Activated CD8-positive, alpha-beta memory T cell treated with anti-CD3 and anti-CD28 coated beads for 4 hours (primary cell): ENCODE results near the gene ZFAND3.

Experiments
- DNase-seq, 2 donors: peaks; one replicate each; pipeline ENCODE4 v3.0.0-alpha.2; 2020; ENCODE audit warnings: low read depth in 2 of 2

ZFAND3 gene

DNA sequence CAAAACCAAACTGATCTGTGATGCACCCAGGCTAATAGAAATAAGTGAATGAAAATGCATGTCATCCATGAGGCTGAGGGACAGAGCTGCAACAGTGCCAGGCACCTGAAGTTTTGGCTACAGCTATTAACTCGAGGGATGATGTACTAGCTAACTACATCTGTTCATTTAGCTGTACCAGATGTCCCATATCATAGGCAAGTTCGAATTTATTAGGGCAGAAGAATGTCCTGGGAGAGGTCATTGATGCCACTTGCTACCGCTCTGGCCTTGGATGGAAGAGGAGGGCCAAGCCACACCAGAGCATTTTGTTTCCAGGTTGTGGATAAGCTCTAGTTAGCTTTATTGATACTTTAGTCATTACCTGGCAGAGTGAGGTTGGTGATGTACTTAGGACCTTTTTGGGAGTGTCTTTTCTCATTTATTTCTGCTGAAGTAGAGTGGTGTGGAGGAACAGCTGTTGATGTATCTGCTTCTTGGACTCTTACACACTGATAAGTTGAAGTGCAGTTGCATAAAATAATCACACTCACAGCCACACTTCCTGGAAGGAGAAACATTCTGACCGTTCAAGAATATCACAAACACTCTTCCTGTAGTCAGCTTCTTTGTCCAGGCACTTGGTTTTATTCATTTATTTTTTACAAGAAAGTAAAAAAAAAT is 8.2 kb downstream of the ZFAND3 start:
- no peak for DNase-seq

GRCh38 chr6:37830225-37830624 is 10.7 kb downstream of the ZFAND3 start:
- DNase-seq, result no peak

- DNase-seq, result no peak
These were observed 11.9 kb downstream of the ZFAND3 start for GRCh38 chr6:37831457-37831856.

DNA sequence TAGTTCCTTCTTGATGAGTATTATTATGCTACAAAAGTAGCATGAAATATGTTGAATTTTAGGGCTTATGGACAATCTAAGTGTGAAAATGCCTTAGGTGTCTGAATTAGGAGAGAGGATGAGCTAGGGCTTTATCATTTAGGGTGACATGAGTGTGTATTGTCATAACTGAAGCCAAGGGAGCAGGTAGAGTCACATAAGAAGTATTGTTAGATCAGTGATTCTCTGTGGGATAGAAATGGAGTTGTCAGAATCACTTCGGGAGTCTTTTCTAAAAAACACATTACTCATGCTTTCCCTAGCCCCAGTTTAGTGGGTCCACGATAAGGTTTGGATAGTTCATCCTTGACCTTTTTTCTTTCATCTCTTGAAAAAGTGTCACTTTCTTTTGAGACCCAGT is 16.4 kb downstream of the ZFAND3 start:
- no peak for DNase-seq

DNA sequence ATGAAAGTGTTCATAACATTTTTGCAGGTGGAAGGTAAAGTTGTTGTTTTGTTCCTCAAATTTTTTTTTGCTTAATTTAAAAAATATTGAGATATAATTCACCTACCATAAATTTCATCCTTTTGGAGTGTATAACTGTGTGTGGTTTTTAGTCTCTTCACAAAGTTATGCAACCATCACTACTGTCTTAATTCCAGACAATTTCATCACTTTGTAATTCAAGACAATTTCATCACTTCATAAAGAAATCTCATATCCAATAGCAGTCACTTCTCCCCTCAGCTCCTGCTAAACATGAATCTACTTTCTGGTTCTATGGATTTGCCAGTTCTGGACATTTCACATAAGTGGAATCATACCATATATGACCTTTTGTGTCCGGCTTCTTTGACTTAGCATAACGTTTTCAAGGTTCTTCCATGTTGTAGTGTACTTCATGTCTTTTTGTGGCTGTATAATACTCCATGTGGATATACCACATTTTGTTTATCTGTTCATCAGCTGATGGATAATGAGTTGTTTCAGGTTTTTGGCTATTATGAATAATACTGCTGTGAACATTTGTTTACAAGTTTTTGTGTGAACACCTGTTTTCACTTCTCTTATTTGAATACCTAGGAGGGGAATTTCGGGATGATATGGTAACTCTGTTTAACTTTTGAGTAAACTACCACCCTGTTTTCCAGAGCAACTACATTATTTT is 18.8 kb downstream of the ZFAND3 start:
- no peak for DNase-seq

- DNase-seq, result no peak
These were observed 20.8 kb downstream of the ZFAND3 start for GRCh38 chr6:37840143-37840939.

DNA sequence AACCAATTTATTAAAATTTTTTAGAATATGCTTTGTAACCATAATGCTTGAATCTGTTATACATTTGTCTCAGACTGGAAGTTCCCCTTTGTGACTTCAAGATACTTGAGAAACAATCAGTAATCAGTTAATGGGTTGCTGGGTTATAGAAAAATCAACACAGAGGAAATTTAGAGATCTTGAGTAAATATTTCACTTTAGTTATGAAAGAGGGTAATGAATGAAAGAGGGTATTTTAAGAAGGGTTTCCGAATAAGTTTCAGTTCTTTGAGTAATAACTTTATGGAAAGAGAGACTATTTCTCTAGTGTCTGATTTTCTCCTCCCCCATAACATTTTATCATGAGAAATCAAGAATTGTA is 21.4 kb downstream of the ZFAND3 start:
- DNase-seq, result no peak

GRCh38 chr6:37845026-37845911 is 25.7 kb downstream of the ZFAND3 start:
- no peak for DNase-seq

GRCh38 chr6:37845930-37846329 is 26.4 kb downstream of the ZFAND3 start:
- DNase-seq, result no peak

DNA sequence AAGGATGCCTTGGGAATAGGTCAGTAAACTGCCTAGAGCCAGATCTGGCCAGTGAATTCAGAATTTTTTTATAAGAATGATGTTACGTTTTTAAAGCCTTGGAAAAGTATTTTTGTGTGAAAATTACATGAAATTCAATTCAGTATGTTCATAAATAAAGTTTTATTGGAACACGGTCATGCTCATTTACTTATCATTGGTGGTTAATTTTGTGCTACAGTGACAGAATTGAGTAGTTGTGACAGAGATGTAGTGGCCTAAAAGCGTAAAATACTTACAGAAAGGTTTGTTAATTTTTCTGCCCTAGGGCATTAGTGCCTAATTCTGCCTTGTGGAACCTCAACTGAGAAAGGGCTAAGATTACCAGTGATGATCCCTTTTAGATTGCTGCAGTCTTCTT is 28.2 kb downstream of the ZFAND3 start:
- DNase-seq, result no peak

DNA sequence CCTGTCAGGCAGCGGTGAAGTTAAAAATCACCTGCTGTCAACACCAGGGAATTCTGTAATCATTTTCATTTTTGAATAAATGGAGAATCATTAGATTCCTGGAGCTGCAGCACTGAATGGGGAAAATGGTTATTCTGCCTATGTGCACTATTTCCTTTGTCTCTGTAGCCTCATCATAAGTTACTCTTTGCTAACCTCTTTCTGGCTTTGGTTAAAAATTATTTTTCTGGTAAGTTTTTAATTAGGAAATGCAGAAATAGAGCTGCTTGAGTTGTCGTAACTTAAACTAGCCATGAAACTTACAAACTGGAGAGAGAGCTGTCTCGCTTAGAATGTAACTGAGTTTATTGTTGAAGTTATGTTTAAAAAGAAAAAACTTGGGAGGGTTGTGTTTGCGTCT is 28.8 kb downstream of the ZFAND3 start:
- no peak for DNase-seq

- DNase-seq, result no peak
These were observed 30.7 kb downstream of the ZFAND3 start for GRCh38 chr6:37850260-37850659.

GRCh38 chr6:37850728-37851285 is 31.3 kb downstream of the ZFAND3 start:
- no peak for DNase-seq

GRCh38 chr6:37851997-37852524 is 32.5 kb downstream of the ZFAND3 start:
- no peak for DNase-seq

- no peak for DNase-seq
These were observed 36.8 kb downstream of the ZFAND3 start for GRCh38 chr6:37856285-37856684.

GRCh38 chr6:37858363-37858762 is 38.8 kb downstream of the ZFAND3 start:
- DNase-seq, result no peak

DNA sequence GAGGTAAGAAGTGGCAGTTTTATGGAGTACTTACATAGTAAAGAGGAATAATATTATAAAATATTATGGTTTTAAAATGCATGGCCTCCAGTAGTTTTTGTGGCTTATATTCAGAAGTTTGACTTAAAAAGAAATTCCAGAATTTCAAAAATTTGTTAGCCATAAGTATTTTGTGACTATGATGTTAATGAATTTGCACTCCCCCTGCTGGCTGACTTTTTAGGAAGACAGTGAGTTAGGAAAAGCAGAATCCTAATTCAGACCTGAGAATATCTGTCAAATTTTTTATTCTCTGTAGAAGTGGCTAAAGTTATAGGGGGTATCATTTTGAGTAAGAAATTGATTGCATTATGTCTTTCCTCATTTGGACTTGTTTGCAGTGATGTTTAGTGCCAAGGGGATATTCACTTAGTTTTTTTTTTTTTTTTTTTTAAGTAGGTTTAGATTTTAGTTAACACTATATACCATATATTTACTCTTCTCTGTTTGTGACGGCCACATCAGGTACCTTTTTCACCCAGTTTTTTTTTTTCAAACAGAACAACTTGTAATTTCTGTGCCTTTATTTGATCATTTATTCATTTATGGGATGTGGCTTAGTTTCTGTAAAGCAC is 40.8 kb downstream of the ZFAND3 start:
- DNase-seq, result no peak

DNA sequence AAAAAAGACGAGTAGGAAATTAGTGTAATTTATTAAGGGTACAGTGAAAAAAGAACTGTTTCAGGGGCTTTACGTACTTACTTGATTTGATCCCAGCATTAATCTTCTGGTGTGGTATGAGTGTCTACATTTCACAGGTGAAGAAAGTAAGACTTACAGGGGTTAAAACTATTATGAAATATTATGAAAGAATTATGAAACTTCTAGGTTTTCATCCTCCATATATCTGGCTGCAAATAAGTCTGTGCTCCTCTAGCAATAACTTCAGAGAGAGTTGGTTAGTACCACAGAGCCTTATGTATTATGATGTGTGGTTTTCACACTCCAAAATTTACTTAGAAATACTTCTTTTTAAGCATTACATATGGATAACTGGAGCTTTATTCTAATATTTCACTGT is 41.9 kb downstream of the ZFAND3 start:
- DNase-seq, result no peak

- DNase-seq, result no peak
These were observed 42.9 kb downstream of the ZFAND3 start for GRCh38 chr6:37862430-37862829.

GRCh38 chr6:37862992-37863391 is 43.5 kb downstream of the ZFAND3 start:
- no peak for DNase-seq

DNA sequence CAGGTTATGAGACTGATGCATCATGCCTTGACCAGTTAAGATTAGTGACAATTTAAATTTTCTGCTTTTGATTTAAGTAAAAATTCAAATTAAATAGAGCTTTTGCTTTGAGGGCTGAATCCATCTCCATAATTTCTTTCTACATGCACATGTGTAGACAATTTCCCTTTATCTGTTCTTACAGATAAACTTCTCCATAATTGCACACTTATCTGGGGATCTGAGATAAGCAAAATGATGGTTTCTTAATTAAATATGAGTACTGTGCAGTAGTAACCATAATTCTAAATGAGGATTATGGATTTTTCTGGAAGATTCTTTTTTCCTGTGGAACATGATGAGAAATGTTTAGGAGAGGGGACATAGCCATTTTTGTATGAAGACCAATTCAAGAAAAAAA is 44.7 kb downstream of the ZFAND3 start:
- DNase-seq, result no peak
